NCI-H2227 (cell line): ENCODE measurements around the gene NXNL2.

Experiments used
- DNase-seq: peaks from one replicate; lab custom pipeline; 2025; ENCODE audit not compliant: unreplicated experiment; lab: John Stamatoyannopoulos, UW

Gene NXNL2

DNA sequence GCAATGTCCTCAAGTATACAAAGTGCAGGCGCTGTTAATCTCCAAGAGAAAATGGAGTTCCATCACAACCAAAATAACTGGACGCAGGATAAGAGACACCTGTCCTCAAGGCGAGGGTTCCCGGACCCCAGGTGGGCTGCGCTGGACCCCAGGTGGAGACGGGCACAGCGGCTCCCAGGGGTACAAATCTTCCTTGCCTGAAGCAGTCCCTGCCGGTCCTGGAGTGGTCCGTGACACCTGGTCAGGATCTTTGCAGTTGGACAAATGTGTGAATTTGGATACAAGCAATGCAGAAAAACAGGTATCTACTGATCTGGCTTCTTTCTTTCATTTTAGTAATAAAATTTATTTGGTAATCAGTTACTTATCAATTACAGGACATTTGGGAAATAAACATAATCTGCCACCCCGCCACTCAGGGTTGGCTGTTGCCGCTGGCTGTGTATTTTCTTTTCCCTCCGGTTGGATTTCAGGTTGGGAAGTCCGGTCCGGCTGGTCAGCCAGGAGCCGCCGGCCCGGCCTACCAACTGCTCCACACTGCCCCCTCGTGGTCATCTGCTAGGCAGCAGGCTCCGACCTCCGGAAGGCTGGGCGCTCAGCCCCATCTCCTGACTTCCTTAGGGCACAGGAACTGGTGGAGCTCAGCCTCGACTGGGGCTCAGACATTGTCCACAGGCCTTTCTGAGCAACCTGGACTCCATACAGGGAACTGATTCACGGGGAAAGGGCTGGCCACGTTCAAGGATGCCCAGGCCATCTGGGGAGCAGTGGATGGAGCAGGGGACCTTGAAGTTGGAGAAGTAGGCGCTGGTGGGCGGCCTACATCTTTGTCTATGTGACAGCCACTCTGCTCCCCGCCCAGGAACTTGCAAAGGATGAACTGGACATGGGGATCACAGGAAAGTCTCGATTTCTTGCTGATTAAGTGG is 43.4 kb downstream of the NXNL2 start:
- peak; percentile 58 for DNase-seq

DNA sequence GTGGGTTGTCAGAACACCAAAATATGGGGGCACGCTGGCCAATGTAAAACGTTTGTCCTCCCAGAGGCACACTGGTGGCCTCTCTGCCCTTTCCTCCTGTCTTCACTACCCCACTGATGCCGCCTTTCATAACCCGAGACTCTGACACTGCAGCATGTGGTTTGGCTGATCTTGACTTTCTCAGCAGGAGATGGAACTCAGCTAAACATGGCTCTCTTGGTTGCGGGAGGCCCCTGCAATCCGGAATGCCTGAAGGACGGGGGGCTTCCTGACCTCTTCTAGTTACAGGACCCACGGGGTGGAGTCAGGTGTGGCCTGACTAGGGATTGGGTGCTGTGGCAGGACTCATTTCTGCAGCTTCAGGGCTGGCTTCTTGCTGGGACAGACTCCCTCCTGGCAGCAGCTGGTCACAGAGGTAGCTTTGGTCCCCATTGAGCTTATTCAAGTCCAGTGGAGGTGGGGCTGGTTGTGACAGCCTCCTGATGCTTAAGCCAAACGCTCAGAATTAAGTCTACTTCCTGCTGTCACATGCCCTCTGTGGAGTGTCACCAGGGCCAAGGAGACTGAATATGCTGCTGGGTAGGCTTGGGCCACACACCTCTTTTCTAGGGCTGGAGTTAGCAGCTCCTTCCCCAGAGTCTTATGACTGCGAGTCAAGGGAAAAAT is 44.2 kb downstream of the NXNL2 start:
- no peak for DNase-seq

GRCh38 chr9:88580961-88581360 is 46.0 kb downstream of the NXNL2 start:
- no peak for DNase-seq

- no peak for DNase-seq
These were observed 49.1 kb downstream of the NXNL2 start for GRCh38 chr9:88583901-88584596.

- DNase-seq = no peak
These were observed 50.4 kb downstream of the NXNL2 start for GRCh38 chr9:88585426-88585825.

- no peak for DNase-seq
These were observed 51.5 kb downstream of the NXNL2 start for GRCh38 chr9:88586452-88586851.

DNA sequence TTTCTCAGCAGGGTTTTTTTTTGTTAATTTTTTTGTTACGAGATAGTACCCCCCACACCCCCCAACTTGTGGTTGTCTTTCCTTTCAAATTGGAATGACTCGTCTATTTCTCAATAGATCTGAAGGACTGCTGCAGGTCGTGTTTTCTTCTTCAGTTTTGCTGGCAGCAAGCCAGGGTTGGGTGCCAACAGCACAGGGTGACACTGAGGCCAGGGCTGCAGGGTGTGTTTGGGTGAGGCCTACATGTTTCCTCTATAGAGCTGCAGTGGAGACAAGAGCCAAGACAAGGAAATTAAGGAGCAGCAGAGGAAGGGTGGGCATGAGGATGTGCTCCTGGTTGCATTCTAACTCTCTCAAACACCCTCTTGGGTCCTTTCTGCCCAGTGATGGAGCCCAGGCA is 52.2 kb downstream of the NXNL2 start:
- no peak for DNase-seq

- no peak for DNase-seq
These were observed 53.1 kb downstream of the NXNL2 start for GRCh38 chr9:88587885-88588649.

GRCh38 chr9:88589656-88590055 is 54.7 kb downstream of the NXNL2 start:
- no peak for DNase-seq

- no peak for DNase-seq
These were observed 55.7 kb downstream of the NXNL2 start for GRCh38 chr9:88590558-88591146.

DNA sequence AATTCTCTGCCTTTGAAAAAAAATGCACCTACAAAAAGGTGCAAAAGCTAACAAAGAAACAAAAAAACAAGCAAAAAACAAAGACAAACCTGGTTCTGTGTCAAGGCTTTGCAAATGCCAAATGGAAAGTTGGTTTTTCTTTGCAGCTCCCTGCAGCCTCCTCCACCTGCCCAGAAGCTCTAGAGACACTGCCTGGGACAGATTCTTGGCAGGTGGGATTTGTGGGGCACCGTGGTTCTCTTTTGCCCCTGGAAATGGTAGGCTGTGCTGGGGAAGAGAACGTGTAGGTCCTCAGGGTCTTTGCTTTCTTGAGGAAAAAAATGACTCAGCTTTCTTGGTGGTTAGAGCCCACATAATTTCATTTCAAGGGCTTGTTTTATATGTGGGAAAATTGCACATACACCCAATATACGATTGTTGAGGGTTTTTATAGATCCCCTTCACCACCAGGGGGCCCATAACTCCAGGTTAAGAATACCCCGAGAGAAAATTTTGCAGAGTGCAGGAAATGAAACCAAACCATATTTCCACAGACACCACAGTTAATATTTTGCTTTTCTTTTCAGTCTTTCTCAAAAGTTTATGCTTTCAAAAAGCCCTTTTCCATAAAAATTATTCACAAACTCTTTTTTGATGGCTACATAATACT is 58.7 kb downstream of the NXNL2 start:
- no peak for DNase-seq
